Hematopoietic multipotent progenitor cell treated with erythropoietin and hydrocortisone succinate and interleukin-3 and kit ligand, for 17 days (in vitro differentiated cells): Measurements from ENCODE around the gene TRDN.
A peak's percentile ranks its signal among the peaks of the same experiment; 100 is the strongest.
"Not testable (repeated sequence)": the region's sequence is repeated elsewhere in the genome, so short reads cannot be mapped to it uniquely, and the experiment has no call there.

Experiments
- DNase-seq: peaks from one replicate; pipeline ENCODE4 v3.0.0-alpha.2; 2015; ENCODE audit warnings: low spot score

Gene TRDN

GRCh38 chr6:123402052-123402451, 234.7 kb downstream of the TRDN start:
- no peak for DNase-seq

- no peak for DNase-seq
Observed at GRCh38 chr6:123398072-123398471, 238.7 kb downstream of the TRDN start.

GRCh38 chr6:123393331-123393730, 243.4 kb downstream of the TRDN start:
- DNase-seq, result no peak

- DNase-seq, result no peak
Observed at GRCh38 chr6:123383718-123384117, 253.0 kb downstream of the TRDN start.

GRCh38 chr6:123380257-123380656, 256.5 kb downstream of the TRDN start:
- no peak for DNase-seq

- no peak for DNase-seq
Observed at GRCh38 chr6:123372737-123373136, 264.0 kb downstream of the TRDN start.

- DNase-seq, result no peak
Observed at GRCh38 chr6:123363912-123364311, 272.8 kb downstream of the TRDN start.

- no peak for DNase-seq
Observed at GRCh38 chr6:123360359-123360758, 276.4 kb downstream of the TRDN start.

GRCh38 chr6:123352705-123353104, 284.0 kb downstream of the TRDN start:
- DNase-seq, result no peak

- DNase-seq, result no peak
Observed at GRCh38 chr6:123352279-123352678, 284.5 kb downstream of the TRDN start.

GRCh38 chr6:123343836-123344235, 292.9 kb downstream of the TRDN start:
- DNase-seq, result no peak

- no peak for DNase-seq
Observed at GRCh38 chr6:123338394-123338793, 298.4 kb downstream of the TRDN start.

- no peak for DNase-seq
Observed at GRCh38 chr6:123333000-123333756, 303.6 kb downstream of the TRDN start.

- DNase-seq, result no peak
Observed at GRCh38 chr6:123332070-123332469, 304.7 kb downstream of the TRDN start.

GRCh38 chr6:123329337-123329736, 307.4 kb downstream of the TRDN start:
- no peak for DNase-seq

GRCh38 chr6:123323452-123324329, 313.1 kb downstream of the TRDN start:
- no peak for DNase-seq

- DNase-seq, result no peak
Observed at GRCh38 chr6:123321020-123321419, 315.7 kb downstream of the TRDN start.

- peak; percentile 21 for DNase-seq
Observed at GRCh38 chr6:123316733-123317323, 319.9 kb downstream of the TRDN start.

- not testable (repeated sequence) for DNase-seq
Observed at GRCh38 chr6:123314459-123314858, 322.3 kb downstream of the TRDN start.

GRCh38 chr6:123309130-123309529, 327.6 kb downstream of the TRDN start:
- no peak for DNase-seq

GRCh38 chr6:123306334-123306733, 330.4 kb downstream of the TRDN start:
- no peak for DNase-seq

- DNase-seq, result no peak
Observed at GRCh38 chr6:123295672-123296071, 341.1 kb downstream of the TRDN start.

GRCh38 chr6:123295181-123295580, 341.6 kb downstream of the TRDN start:
- DNase-seq, result no peak
